NCI-H2171 treated with DMSO at 0.1 percent for 48 hours (cell line): ENCODE measurements around the gene CD80.
"Not testable (repeated sequence)": the region's sequence is repeated elsewhere in the genome, so short reads cannot be mapped to it uniquely, and the experiment has no call there.

ENCODE experiments used
- DNase-seq: peaks from one replicate; lab custom pipeline; 2025; lab: John Stamatoyannopoulos, UW

Gene CD80

DNA sequence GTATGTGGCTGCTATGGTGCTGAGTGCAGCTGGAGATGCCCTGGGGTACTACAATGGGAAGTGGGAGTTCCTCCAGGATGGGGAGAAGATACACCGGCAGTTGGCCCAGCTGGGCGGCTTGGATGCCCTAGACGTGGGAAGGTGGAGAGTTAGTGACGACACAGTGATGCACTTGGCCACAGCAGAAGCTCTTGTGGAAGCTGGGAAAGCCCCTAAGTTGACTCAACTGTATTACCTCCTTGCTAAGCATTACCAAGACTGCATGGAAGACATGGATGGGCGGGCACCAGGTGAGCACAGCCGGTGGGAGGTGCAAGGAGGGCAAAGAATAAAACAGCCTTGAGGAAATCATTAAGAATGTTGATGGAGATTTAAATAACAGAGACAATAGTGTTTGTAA, 22.8 kb upstream of the CD80 start:
- no peak for DNase-seq

DNA sequence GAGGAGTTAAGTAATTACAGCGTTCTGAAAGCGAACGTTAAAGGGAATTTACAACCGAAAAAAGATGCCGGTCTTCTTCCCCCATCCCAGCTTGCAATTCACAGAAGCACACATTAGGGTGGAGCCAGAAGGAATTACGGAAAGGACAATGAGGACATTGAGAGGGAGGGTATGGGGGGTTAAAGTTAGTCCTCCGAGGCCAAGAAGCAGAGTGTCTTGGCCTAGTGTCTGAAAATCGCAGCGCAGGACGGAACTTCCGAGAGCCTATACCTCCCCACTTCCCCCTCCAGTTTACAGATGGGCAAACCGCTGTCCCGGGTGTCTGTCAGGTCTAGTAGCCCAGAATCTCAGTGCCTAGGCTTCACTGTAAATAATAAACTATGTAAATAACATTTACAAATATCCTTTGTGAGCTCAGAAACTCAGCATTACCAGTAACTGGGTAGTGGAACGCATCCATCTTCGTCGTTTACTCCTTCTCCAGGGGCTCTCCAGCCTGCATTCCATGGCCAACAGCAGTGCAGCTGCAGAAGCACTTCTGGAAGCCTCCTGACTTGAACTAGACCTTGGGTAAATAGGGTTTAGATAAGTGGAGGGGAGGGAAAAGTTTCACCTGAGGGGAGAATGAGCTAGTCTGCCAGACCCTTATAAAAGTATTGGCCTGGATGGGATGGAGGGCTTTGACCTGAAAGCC, 20.8 kb upstream of the CD80 start:
- DNase-seq, result no peak

DNA sequence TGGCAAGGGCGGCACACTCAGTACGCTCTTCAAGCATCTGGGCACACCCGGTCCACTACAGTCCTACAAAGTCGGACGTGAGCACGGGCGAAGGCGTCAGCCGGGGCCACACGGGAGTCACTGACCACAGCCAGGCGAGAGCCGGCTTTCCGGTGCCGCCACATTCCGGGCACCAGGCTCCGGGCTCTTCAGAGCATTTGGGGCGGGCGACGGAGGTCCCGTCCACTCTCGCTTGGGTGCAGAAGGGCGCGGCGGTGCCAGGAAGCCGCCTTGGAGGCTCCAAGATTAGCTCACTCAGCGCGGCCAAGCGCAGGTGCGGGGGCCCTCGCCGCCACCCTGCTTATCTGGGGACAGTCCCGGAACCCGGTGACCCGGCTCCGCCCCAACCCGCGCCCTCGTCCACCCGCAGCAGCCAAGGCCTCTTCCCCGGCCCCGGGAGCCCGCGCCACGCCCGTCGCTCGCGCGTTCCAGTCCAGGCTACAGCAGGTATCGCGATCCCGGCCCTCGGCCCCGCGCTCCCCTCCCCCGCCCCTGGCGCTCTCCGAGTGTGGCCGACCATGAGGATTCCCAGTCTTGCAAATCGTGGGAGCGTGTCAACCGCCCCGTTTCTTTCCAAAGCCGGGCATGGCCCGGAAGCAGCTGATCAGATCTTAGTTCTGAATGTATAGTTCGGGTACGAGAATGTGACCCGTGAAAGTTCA, 20.1 kb upstream of the CD80 start, which contains the start of gene ADPRH:
ADPRH (plus strand) TSS at position 127 of the 701 bp plus-strand sequence. CDS start 2,678 bp downstream, outside the sequence.
- DNase-seq, result no peak

DNA sequence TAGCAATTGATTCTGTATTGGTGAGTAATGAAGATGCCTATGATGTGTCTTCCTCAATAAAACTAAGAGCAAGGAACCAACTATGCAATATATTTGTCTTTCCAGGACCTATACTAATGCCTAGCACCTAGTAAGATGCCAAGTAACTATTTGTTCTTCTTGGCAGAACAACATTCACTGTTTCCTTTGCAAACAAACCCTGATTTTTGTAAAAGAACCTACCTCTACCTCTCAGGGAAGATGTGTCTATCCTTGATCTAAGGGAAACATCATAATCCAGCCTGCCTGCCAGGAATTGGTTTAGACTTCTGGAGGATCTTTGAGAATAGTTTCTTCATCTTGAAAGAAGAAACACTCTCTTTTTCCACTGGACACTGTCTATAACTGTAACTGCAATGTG, 16.1 kb upstream of the CD80 start:
- DNase-seq, result no peak

GRCh38 chr3:119571688-119572087, 12.3 kb upstream of the CD80 start:
- DNase-seq, result no peak

GRCh38 chr3:119571230-119571629, 11.8 kb upstream of the CD80 start:
- no peak for DNase-seq

GRCh38 chr3:119570229-119570628, 10.8 kb upstream of the CD80 start:
- DNase-seq, result no peak

DNA sequence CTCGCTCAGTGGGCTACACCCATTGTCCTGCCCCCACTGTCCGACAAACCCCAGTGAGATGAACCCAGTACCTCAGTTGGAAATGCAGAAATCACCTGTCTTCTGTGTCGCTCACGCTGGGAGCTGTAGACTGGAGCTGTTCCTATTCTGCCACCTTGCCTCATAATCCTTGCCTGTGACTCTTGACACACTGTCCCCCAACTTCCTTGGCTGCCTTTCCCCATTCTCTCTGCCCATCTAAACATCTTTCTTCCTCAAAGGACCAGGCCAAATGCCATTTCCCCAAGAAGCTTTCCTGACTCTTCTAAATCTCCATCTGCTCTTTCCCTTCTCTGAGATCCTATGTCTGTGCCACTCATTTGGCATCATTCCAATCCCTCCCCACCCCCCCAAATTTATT, 9.7 kb upstream of the CD80 start:
- DNase-seq, result no peak

DNA sequence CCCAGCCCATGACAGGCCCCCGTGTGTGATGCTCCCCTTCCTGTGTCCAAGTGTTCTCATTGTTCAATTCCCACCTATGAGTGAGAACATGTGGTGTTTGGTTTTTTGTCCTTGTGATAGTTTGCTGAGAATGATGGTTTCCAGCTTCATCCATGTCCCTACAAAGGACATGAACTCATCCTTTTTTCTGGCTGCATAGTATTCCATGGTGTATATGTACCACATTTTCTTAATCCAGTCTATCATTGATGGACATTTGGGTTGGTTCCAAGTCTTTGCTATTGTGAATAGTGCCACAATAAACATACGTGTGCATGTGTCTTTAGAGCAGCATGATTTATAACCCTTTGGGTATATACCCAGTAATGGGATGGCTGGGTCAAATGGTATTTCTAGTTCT, 3.9 kb upstream of the CD80 start:
- DNase-seq, result not testable (repeated sequence)

GRCh38 chr3:119562307-119562961, 3.0 kb upstream of the CD80 start:
- DNase-seq, result no peak

DNA sequence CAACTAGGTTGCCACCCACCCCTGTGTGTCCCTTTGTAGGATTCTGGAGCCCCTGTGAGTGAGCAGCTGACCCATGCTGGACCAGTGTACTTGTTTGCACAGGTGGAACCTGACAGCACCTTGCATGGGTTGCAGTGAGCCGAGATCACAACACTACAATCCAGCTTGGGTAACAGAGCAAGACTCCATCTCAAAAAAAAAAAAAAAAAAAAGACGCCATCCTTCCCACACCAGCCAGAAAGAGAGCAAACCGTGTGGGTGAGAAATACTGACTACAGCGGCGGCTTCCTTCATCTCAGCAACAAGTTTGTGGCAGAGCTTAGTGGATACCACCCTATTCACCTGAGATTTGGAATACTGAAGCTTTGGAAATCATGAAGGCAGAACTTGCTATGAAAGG, 746 bp upstream of the CD80 start:
- DNase-seq, result no peak

- DNase-seq, result no peak
Observed at GRCh38 chr3:119558626-119559317, 642 bp downstream of the CD80 start.

- DNase-seq, result no peak
Observed at GRCh38 chr3:119557877-119558269, 1.5 kb downstream of the CD80 start.

DNA sequence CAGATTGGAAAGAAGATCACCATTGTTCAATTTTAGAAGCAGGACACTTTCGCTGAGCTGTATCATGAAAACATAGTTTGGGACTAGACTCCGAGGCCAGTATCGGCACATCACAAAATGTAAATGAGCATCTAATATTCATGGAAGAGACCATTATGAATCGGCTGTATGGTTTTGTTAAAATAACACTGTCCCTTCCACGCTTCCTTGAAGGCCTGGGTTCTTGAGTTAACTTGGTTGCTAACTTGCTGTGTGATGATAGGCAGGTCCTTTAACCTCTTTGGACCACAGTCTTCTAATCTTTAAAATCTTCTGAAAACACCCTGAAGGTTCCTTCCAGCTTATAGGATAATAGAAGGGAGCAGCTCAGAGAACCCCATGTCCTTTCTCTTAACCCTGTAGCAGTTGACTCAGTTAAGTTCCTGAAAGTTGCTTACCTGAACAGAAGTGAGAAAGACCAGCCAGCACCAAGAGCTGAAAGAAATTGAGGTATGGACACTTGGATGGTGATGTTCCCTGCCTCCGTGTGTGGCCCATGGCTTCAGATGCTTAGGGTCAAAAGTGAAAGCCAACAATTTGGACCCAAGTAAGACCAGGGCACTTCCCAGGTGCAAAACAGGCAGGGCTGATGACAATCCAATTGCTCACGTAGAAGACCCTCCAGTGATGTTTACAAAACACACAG, 2.1 kb downstream of the CD80 start:
- no peak for DNase-seq

DNA sequence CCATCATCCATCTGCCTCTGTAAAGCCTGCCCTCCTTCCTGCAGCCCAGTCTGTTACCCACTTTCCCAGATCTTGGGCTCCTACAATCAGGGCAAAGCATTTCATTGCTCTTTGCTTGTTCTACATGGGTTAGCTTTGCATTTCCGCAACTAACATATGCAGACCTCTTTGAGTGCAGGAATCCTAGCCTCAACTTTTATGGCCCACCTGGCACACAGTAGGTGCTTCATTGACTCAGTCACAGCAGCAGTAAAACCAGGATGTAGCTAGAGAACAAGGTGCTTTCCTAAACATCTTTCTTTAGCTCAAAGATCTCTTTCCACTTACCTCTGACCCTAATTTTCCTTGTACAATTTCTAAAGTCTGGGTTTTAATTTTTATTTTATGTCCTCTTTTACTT, 3.5 kb downstream of the CD80 start:
- no peak for DNase-seq

- DNase-seq, result no peak
Observed at GRCh38 chr3:119555309-119555735, 4.1 kb downstream of the CD80 start.

GRCh38 chr3:119553823-119554415, 5.5 kb downstream of the CD80 start:
- DNase-seq, result no peak

DNA sequence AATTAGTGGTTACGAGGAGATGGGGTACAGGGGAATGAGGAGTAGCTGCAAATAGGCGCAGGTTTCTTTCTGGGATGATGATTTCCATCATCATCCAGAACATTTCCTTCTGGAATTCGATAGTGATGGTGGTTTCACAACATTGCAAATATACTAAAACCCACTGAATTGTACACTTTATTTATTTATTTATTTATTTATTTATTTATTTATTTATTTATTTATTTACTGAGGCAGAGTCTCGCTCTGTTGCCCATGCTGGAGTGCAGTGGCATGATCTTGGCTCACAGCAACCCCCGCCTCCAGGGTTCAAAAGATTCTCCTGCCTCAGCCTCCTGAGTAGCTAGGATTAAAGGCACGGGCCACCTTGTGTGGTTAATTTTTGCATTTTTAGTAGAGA, 6.5 kb downstream of the CD80 start:
- DNase-seq, result not testable (repeated sequence)

GRCh38 chr3:119551598-119551997, 7.8 kb downstream of the CD80 start:
- no peak for DNase-seq

- no peak for DNase-seq
Observed at GRCh38 chr3:119550192-119550910, 9.1 kb downstream of the CD80 start.

- DNase-seq, result no peak
Observed at GRCh38 chr3:119548341-119548740, 11.1 kb downstream of the CD80 start.
